ENCODE data around the gene ETV6.

Gene ETV6

GRCh38 chr12:11648514-11649412 is 711 bp upstream of the ETV6 start:
- DNase-seq, result peak; percentile 52 to 61

DNA sequence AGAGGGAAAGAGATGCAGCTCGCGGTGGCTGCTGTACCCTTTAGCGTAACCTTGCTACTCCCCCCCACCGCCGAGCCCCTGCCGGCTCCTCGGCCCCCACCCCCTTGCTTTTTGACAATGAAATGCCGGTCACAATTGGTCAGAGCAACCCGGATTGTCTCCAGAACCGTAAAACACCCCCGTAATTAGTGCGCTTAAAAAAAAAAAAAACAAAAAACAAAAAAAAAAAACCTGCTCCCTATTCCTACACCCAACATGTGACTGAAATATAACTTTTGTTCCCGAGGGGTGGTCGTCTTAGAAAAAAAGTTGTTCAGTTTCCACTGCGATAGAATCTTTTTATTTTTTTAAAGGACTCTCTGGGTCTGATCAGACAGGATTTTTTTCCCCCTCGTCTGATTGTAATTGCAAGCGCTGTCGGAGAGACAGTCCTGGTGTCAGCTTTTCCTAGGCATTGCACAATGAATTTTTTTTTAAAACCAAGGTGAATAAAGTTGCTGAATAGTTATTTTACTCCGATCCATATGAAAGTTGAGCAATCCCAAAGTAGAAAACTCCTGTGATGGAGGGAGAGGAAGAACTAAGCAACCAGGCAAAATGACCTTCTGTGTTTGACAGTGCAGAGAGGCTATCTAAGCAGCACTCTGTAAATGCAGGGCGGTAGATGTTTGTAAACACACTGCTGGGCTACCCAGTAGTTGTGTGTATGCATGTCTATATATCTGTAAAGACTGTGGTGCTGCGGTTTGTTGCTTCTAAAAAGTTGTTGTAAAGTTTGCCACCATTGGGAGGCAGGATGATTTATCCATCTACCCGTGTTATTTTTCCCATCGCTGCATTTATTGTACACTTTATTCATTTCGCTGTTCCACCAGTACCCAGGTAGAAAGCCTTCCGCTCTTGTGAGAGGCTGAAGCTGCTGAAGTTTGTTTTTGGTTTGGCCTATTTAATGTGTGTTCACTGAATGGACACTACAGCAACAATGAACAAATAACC is 1.1 kb downstream of the ETV6 start:
- DNase-seq, result no peak

- DNase-seq, result no peak
Measured at GRCh38 chr12:11651381-11651780, 1.9 kb downstream of the ETV6 start.

DNA sequence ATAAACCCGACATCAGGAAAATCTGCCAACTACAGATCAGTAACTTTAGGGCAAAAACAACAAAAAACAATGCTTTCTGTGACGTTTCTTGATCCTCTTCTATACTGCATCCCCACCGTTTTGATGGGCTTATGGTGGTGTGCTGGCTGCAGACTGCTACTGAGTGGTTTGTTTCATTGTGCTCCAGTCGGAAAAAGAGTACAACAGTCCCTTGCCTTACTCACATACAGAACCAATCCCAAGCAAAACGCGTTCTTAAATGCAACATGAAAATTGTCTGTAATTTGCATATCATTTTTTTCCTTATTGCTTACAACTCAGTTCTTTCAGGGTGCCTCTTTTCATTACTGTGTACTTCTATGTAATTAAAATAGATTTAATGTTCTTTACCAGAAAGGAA is 2.3 kb downstream of the ETV6 start:
- no peak for DNase-seq

- no peak for DNase-seq
Measured at GRCh38 chr12:11652351-11653040, 3.0 kb downstream of the ETV6 start.

GRCh38 chr12:11653215-11653753 is 3.8 kb downstream of the ETV6 start:
- DNase-seq, result peak; percentile 17 to 31

- DNase-seq, result no peak
Measured at GRCh38 chr12:11654338-11654737, 4.9 kb downstream of the ETV6 start.

GRCh38 chr12:11654802-11655201 is 5.3 kb downstream of the ETV6 start:
- DNase-seq, result no peak

DNA sequence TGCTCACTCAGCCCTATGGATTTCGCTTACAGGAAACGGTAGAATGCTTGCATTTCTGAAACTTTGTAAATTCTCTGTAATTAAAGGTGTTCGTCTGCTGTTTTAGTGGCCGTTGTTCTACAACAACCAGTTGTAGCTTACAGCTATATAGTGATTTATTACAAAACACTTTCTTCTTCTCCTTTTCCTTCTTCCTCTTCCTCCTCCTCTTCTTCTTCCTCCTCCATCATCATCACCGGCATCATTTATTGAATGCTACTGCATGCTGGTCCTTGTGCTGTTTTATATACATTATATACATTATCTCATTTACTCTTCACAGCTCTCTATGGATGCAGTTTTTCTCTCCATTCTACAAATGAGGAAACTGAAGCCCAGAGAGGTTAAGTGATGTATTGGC is 6.4 kb downstream of the ETV6 start:
- no peak for DNase-seq

DNA sequence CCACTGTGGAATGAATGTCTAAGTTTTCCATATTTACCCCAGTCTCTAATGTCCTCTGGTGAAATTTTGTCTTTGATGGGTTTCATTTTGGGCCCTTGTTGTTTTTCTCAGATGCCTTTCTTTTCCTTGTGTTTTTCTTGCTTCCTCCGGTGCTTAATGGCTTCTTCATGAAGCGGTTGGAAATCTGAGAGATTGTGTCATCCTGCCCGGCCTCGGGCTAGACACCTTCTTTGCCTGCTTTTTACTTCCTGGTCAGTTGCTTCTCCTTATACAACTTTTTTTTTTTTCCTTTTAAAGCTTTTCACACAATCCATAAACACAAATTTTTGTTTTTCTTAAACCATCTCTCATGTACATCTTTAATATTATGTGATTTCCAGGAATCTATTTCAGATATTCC is 7.1 kb downstream of the ETV6 start:
- no peak for DNase-seq

GRCh38 chr12:11657511-11657910 is 8.0 kb downstream of the ETV6 start:
- DNase-seq, result no peak

GRCh38 chr12:11658791-11659190 is 9.3 kb downstream of the ETV6 start:
- no peak for DNase-seq

GRCh38 chr12:11660624-11661023 is 11.2 kb downstream of the ETV6 start:
- no peak for DNase-seq

DNA sequence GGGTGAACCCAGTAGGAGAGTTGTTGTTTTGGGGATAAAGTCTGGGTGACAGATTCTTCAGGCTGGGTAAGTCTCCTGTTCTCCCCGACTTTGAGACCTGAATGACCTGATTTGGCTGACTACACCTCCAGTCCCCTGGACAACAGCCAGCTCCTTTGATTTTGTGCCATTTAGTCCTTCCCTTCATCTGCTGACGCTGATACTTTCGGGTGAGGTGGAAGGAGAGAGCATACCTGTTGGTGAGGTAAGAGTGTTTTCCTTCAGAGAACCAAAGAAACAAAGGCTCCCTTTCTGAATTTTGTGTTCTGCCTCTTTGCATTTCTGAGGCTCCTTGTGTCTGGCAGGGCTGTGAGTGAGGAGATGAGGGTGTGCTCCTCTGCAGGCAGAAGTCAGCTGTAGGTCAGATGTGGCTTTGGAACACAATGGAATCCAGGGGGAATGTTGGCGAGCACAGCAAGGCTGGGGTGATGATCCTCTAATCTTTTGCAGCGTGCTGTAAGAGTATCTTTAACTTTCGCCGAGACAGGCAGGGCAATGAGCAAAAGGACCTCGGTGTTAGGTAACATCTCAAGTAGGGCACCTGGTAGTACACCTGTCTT is 12.1 kb downstream of the ETV6 start:
- DNase-seq, result no peak

DNA sequence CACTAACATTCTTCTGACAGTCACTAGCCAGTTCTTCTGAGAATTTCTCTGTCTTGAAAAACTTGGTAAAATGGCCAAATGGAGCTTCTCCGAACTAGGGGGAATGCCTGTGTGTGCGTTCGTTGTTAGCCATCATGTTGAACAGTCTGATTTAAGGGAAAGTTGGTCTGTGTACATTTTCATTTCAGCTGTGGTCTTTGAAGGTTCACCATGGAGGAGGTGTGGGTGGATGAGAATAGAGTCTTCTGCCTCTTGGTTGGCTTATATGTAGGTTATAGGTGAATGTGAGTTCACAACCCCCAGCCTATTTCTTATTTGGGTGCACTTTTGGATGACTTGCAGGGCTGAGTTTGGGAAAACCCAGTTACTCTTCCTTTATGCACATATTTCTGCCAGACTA is 12.9 kb downstream of the ETV6 start:
- no peak for DNase-seq

DNA sequence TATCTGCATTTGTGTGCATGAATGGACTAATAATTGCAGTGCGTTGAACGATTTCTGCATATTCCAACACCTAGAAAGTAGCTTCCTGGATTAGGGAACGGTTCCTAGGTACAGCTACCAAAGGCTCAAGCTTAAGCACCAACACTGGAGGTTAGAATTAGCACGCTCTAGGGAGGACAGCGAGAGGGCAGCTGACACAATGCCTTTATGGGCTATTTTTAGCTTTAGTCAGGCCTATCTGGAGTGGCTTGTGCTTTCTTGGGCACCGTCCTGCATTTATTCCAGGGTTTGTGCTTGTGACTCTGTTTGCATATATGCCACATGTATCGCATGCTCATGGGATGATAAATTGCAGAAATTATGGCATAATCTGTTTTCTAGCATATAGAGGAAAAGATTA is 13.7 kb downstream of the ETV6 start:
- no peak for DNase-seq

DNA sequence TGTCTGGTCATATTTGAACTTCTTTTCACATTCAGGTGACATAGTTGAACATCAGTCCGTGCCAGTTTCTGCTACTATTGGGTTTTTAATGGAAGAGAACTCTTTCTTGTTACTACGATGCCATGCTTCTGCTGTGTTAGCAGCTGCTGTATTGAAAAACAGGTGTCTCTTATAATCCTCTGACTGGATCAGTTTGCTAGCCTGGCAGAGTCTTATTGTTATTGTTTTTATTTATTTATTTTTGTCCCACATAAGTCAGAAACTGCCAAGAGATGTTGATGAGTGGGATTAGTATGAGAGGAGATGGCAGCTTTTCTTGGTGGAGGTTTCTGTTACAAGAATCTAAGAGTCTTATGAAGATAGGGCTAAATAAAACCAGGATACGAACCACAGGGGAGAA is 14.6 kb downstream of the ETV6 start:
- DNase-seq, result no peak

GRCh38 chr12:11666131-11667050 is 16.9 kb downstream of the ETV6 start:
- DNase-seq, result no peak

DNA sequence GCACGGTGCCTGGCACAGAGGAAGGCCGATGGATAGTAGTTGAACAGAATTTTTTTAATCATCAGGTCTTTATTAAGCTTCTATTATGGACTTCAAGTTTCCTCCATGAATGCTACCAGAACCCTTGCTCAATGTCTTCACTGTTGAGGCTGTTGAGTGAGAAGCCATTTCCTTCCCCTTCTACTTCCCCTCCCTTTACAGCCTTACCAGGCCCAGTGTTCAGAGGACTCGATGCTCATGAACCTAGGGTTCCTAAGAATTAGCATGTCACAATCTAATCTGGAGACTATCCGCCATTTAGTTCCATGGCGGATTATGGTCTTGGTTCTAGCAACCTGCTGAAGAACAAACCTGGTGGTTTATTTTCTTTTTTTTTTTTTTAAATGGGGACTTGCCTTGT is 17.7 kb downstream of the ETV6 start:
- DNase-seq, result no peak

GRCh38 chr12:11668611-11669010 is 19.1 kb downstream of the ETV6 start:
- no peak for DNase-seq

- no peak for DNase-seq
Measured at GRCh38 chr12:11669348-11669747, 19.9 kb downstream of the ETV6 start.

Measured in activated CD4-positive, alpha-beta T cell treated with anti-CD3 and anti-CD28 coated beads, Interleukin-2, amount 50 U/mL, for 4 hours (primary cell).